Caki2 (cell line): Measurements from ENCODE around the gene B3GAT1. TPM values are rescaled to one million over a fixed set of nuclear protein-coding genes. Genes with fewer than 3 reads are reported as not detected.

Source experiments
- DNase-seq: peaks from one replicate; pipeline ENCODE4 v3.0.0-alpha.2; 2015; ENCODE audit warnings: low read depth
- in situ Hi-C: cut with HindIII; loops from 2 replicates; pipeline ENCODE4 v1.10.0; 2016; ENCODE audit warnings: low sequenced_read_pairs, low pct_unique_long_range_greater_than_20kb, mixed read lengths
- total RNA-seq: library from RNA; depleted of rRNA; stranded (reverse); fragments of >200 nt; shearing (Covaris generic); gene quantifications from 2 replicates; pipeline ENCODE4 v1.2.3, GENCODE V29; 2014; ENCODE audit warnings: low replicate concordance

The B3GAT1 gene
- total RNA-seq, 1 experiment from 2014 or later: not detected

DNA sequence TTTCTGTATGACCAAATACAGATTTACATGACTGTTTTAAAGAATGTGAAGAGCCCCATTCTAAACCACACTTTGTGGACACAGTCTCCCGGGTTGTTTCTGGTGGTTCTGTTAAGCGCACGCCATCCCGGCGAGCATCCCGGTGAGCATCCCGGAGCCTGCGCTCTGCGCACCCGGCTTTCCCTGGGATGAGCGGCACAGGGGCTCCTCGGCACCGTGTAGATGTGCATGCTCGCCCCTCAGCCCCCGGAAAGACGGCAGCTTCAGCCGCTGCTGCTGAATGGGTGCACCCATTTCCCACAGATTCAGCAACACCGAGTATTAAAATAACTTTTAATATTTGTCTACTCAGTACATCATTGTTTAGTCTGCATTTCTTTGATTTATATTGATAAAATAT lies 44.3 kb downstream of the B3GAT1 start:
- DNase-seq: no peak
- in situ Hi-C loops: no loop called here

DNA sequence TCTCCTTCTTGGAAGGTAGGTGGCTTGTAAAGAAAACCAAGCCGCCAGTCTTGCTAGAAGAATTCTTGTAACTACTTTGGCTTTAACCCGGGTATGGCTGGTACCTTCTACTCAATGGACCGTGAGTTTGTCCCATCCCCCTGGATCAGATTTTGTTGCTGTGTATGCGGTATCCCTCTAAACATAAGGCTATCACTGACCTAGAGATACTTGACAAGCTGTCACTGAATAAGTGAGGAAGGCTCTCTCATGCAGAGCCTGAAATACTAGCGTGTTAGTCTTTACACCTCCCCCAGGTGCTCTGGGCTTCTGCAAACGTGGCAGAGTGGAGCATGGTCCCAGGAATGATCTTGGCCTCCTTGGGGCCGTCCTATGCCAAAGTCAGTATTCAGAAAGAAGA lies 45.8 kb downstream of the B3GAT1 start:
- in situ Hi-C loops: no loop called here
- DNase-seq: no peak

DNA sequence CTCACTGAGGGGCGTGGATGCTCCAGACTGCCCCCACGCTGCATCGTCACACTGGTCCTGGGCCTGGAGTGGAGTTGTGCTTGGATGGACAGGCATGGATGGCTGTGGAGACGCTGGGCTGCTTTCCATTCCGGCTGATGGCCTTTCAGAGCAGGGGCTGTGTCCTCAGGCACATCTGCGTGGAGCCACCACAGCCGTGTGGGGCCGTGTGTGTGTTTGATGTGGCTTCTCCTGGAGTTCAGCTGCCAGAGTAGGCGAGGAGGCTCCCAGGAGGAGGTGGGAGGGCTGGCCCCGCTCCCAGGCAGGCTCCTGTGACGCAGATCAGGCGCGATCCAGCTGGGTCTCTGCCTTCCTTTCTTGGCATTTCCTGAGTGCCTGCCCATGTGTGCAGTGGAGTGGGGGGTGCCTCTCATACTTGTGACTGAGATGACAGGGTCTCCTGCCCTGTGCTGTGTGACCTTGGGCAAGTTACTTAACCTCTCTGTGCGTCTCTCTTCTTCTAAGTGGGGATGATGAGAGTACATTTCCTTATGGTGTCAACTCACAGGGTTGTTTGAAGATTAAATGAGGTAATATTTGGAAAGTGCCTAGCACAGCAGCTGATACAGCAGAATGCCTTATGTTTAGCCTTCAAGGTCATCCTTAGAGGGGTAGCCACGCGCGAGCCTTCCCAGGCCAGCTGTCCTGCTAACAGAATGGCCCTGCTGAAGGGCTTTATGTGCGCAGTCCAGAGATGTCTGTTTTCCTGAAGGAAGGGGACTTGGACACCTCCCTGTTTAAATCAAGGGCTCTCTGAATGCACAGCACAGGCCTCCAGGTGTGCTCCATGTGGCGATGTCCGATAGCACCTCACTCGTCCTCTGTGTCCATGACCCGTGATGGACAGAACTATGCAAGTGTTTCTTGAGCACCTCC lies 46.8 kb downstream of the B3GAT1 start:
- no peak for DNase-seq
- in situ Hi-C loops: no loop called here

DNA sequence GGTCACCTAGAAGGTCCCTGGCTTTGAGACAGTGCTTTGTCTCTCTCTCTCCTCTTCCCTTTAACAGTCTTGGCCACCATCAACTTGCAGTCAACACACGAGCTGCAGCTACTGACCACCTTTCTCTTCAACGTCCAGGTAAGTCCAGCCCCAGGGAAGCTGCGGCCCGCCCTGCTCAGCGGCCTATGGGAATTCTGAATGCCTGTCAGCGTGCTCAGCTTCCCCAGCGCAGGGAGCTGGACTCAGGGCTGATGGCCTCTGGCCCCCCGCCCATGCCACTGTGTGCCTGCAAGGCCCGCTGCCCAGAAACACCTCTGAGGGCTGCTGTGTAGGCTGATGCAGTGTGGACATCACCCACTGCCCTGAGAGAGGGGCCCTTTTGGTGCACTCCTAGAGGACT lies 47.8 kb downstream of the B3GAT1 start:
- no peak for DNase-seq
- in situ Hi-C loops: no loop called here

DNA sequence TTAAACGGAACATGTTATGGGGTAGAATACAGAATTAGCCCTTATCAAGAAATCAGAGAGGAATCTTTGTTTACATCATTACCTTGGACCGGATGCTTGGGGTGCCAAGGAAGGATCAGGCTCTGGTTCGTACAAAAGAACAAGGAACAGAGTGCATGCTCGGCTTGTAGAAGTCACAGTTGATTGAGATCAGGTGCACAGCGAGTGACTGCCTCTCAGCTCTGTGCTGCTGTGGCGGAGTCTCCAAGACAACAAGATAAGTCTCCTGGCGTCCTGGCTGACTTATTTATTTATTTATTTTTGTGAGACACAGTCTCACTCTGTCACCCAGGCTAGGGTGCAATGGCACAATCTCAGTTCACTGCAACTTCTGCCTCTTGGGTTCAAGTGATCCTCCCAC lies 48.5 kb downstream of the B3GAT1 start:
- DNase-seq: no peak
- in situ Hi-C loops: no loop called here

DNA sequence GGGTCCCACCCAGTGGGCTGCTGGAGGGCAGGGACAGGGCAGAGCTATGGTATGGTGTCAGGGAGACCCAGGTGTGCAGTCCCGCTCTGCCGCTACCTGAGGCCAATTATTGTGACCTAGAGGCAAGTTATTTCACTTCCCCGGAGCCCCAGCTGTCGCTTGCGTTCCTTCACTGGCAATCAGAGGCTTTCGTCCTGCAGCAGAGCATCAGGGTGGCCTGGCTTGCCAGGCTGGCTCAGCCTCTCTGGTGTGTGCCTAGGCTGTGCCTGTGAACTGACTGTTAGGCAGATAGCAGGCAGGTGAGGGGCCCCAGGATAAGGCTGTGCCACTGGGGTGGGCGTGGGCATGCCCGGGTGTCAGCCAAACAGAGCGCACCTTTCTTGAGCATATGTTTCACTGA lies 48.9 kb downstream of the B3GAT1 start:
- DNase-seq: no peak
- in situ Hi-C loops: no loop called here

DNA sequence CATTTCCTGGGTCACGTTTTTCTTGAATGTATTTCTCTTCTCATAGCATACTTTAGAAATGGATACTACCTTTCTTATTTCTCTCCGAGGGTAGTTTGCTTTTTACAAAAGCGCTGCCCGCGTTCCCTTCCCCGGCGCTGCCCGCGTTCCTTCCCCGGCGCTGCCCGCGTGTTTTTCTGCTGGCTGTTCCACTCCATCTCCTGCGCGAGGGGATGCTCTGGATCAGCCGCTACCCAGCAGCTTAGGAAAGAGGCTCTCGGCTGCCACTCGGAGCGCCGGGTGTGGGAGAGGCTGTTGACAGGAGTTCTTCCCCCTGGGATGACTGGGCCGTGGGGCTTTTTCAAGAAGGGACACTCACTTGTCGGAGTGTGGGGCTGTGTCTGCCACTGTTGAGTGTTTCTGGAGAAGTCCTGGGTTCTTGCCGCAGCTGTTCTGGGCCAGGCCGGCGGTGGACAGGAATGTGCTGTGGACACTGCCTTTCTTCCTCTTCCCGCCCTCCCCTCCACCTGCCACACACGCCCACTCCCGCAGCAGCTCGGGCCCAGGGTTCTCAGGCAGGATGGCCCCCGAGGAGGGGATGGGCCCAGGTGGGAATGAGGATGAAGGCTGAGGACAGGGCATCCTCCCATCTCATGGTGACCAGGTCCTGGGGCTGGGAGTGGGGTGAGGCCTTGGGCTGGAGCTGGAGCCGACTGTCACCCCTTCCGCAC lies 49.7 kb downstream of the B3GAT1 start:
- DNase-seq: no peak
- in situ Hi-C loops: no loop called here

DNA sequence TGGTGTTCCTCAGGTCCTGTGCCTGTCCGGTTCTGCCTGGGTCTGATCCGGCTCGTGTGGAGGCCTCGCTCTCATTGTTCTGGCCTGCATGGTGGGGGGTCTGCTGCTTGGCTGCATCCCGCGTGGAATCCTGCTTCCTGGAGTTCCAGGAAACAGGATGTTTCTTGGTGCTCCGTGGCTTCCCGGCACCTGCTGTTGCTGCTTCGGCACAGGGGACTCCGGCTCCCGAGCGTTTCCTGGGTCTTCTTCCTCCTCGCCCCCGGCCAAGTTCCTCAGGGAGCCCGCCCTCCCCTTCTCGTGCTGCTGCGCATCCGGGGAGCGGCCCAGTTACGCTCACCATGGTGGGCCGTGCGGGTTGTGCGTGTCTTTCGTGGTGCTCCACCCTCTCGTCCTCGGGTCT lies 50.4 kb downstream of the B3GAT1 start:
- in situ Hi-C loops: no loop called here
- DNase-seq: no peak

DNA sequence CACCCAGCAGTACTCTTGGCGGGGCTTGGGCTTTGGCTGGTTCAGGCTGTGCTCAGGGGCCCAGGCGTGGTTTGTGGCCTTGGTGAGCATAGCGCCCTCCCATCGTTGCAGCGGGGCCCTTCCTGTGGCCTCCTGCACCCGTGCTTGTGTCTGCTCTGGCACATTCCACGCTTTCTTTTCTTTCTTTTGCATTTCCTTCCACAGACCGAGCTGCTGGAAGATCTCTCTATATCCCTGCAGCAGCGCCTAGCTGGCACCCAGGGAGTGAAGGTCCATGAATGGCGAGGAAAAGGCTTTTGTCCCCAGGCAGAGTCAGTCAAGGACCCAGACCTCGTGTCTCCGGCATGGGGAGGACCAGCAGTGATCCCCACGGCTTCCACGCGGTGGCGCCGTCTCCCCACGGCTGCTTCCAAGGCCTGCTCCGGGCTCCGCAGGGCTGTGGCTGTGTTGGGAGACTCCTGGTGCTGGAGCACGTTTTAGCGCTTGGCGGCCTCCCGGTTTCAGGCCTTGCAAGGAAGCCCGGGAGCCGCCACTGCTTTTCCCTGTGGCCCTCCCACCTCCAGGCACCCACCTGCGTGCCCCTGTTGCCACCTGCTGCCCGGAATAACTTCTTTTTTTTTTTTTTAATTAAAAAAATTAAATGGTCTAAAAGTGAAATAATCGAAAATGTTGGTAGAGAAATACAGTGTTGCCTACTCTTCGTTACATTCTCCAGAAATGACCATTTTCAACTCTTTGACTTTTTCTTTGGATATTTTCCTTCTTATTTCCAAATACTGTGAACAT lies 51.8 kb downstream of the B3GAT1 start:
- no peak for DNase-seq
- in situ Hi-C loops: no loop called here

DNA sequence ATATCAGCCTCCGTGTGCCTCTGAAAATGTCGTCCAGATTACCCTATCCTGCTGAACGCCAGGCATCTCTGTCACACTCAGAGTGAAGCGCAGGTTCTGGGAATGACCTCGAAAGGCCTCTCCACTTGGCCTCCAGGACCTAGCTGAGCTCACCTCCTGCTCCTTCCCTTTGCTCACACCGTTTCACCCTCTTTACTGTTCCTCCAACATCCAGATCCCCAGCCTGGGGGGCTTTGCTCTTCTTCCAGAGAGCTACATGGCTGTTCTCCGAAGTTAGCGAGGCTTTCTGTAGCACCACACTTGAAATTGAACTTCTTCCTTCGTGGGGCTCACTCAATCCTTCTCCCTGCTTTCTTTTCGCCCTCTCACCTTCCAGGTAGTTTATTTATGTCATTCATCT lies 52.4 kb downstream of the B3GAT1 start:
- no peak for DNase-seq
- in situ Hi-C loops: no loop called here

DNA sequence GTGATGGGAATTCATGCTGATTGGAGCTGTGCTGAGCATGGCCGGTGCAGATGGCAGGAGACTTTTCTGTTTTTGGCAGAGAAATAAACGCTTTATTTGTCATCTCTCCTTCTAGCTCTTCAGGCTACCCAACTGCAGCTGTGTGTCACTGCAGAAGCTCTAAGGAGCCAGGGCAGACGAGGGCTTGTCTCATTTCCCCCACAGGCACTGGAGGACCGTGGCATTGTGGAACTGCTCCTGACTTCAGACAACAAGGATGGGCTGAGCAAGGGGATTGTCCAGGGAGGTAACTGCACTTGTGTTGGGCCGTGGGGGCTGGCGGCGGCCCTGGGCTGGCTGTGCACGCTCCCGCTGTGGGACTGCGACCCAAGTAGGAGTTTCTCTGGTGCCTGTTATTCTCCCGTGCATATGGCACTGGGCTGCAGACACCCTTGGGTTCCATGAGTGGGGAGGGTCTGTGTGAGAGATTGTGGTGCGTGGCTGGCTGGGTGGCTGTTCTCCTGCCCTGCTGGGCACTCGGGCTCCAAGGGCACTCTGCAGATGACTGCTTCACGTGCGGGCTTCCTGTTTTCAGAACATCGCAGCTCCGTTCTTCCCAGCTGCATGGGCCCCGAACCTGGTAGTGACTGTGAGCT lies 53.1 kb downstream of the B3GAT1 start:
- in situ Hi-C loops: no loop called here
- no peak for DNase-seq

DNA sequence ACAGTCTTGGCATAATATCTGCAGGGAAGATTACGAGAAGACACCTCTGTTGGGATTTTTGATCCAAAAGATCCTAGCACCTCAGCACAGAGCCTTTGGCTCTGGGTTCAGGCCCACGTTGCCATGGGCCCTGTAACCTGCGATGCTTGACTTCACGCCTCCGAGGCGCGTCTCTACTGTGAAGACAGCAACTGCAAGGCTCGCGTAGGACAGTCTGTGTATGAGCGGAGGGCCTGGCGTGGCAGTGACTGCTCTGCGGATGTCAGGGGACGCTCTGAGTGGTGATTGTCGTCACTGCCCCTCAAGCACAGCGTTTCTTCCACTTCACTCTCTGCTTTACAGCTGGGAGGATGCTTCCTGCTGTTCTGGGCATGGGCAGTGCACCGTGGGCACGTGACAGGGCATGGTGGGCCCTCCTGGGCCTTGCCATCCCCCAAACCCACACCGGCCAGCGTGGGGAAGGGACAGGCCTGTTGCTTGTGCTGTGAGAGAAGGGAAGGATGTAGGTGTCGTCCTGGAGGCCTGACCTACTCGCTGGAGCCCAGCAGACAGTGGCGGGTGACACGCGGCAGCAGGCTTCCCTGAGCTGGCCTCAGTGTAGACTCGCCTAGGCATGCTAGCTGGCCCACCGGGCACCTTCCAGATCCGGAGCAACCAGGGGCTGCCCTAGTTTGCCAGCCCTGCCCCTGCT lies 53.7 kb downstream of the B3GAT1 start:
- DNase-seq: no peak
- in situ Hi-C loops: no loop called here

DNA sequence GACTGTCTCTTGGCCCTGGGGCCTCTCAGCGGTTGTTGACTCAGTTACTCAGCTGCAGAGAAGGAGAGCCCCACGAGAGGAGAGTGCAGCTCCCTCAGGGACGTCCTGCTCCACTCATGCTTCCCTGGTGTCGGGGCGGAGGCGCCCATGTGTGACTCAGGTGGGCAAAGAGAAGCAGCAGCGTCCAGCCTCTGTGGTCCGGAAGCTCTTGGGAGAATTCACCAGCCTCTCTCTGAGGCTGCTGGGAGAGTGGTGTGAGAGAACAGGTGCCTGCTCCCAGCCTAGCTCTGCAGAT lies 54.5 kb downstream of the B3GAT1 start:
- no peak for DNase-seq
- in situ Hi-C loops: no loop called here

DNA sequence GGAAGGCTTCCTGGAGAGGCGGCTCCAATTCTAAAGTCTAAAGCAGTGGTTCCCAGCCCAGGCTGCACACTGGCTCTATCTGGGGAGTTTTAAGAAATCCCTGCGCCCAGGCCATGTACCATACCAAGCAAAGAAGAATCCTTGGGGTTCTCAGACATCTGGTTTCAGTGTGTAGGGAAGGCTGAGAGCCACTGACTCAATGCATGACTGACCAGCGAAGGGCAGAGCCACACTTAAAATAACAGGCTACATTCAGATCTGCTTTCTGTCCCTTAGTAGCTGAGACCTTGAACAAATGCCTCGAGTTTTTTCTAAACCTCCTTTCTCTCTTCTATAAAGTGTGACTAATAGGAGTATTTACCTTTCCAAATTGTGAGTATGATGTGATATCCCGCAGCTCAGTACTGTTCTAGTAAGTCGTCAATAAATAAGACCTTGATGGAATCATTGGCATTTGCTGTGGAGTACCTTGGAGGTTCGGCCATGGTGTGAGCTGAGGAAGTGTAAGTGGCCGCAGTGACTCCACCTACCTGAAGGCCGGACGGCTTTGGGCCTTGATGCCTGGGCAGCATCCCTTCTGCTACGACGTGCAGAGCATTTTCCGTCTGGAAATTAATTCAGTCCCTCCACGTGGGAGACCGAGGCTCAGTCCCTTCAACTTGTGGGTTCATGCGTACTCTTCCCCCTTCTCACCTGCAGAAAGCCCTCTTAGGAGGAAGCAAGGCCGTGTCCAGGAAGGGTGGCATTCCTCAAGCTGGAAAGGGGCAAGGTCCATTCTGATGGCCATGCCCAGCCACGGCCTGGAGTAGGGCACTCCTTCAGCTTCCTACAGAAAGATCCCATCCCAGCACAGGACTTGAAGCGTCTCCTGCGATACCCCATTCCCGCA lies 55.1 kb downstream of the B3GAT1 start:
- DNase-seq: no peak
- in situ Hi-C loops: no loop called here

DNA sequence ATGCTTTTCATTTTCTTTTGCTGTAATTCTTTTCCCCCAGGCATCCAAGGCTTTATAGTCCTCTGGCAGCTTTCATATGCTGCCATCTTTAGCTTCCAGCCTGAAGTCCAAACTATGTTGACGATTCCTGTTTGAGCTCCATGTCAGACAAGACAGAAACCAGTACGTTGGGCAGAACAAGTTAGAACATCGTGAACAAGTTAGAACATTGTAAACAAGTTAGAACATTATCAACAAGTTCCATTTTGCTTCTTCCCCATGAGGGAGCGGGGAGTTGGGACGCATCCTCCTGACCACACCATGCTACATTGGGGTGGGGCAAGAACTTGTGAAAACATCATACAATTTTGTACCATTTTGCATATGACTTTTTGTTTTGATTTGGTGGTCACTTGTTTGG lies 56.4 kb downstream of the B3GAT1 start:
- no peak for DNase-seq
- in situ Hi-C loops: no loop called here

DNA sequence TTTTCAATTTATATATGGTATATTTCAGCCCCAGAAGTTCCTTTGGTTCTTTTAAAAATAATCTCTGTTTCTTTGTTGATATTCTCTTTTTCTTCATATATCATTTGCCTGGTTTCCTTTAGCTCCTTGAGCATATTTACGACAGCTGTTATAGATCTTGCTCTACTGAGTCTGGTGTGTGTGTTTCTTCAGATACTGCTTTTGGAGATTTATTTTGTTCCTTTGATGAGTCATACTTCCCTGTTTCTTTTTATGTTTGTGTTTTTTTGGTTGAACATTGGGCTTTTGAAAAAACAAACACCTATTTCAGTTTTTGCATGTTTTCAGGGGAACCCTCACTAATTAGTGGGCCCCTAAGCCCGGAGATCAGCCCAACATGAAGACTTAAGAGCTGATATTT lies 56.9 kb downstream of the B3GAT1 start:
- DNase-seq: no peak
- in situ Hi-C loops: no loop called here

DNA sequence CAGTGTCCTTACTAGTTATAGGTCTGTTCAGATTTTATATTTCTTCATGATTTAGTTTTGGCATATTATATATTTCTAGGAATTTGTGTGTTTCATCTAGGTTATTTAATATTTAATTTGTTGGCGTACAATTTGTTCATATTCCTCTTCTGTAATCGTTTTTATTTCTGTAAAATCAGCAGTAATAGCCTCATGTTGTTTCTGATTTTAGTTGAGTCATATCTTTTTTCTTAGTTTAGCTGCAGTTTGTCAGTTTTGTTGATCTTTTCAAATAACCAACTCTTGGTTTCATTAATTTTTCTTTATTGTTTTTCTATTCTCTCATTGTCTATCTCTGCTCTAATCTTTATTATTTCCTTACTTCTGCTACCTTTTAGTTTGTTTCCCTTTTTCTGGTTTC lies 59.9 kb downstream of the B3GAT1 start:
- no peak for DNase-seq
- in situ Hi-C loops: no loop called here
